ENCODE data around the gene SF3B5.
A peak's percentile ranks its signal among the peaks of the same experiment; 100 is the strongest.
"Not testable (repeated sequence)": the region's sequence is repeated elsewhere in the genome, so short reads cannot be mapped to it uniquely, and the experiment has no call there.

SF3B5 gene

GRCh38 chr6:144104488-144104887 lies 9.1 kb upstream of the SF3B5 start:
- DNase-seq, result no peak

- DNase-seq, result no peak
Observed at GRCh38 chr6:144103026-144103563, 7.7 kb upstream of the SF3B5 start.

- no peak for DNase-seq
Observed at GRCh38 chr6:144098993-144099392, 3.6 kb upstream of the SF3B5 start.

GRCh38 chr6:144094731-144095133 lies 641 bp downstream of the SF3B5 start:
- no peak for DNase-seq

- DNase-seq, result no peak
Observed at GRCh38 chr6:144093658-144094057, 1.7 kb downstream of the SF3B5 start.

- no peak for DNase-seq
Observed at GRCh38 chr6:144093236-144093635, 2.1 kb downstream of the SF3B5 start.

- no peak for DNase-seq
Observed at GRCh38 chr6:144090384-144090783, 5.0 kb downstream of the SF3B5 start.

- DNase-seq, result no peak
Observed at GRCh38 chr6:144087789-144088426, 7.5 kb downstream of the SF3B5 start.

- DNase-seq, result no peak
Observed at GRCh38 chr6:144086959-144087358, 8.4 kb downstream of the SF3B5 start.

GRCh38 chr6:144083172-144083571 lies 12.2 kb downstream of the SF3B5 start:
- DNase-seq, result no peak

- not testable (repeated sequence) for DNase-seq
Observed at GRCh38 chr6:144082412-144082811, 13.0 kb downstream of the SF3B5 start.

- no peak for DNase-seq
Observed at GRCh38 chr6:144077871-144078270, 17.5 kb downstream of the SF3B5 start.

GRCh38 chr6:144075875-144076274 lies 19.5 kb downstream of the SF3B5 start:
- no peak for DNase-seq

GRCh38 chr6:144075187-144075586 lies 20.2 kb downstream of the SF3B5 start:
- no peak for DNase-seq

GRCh38 chr6:144073024-144073423 lies 22.3 kb downstream of the SF3B5 start:
- DNase-seq, result no peak

- no peak for DNase-seq
Observed at GRCh38 chr6:144069506-144069905, 25.9 kb downstream of the SF3B5 start.

GRCh38 chr6:144068794-144069193 lies 26.6 kb downstream of the SF3B5 start:
- no peak for DNase-seq

- no peak for DNase-seq
Observed at GRCh38 chr6:144066741-144067484, 28.5 kb downstream of the SF3B5 start.

- no peak for DNase-seq
Observed at GRCh38 chr6:144066255-144066654, 29.1 kb downstream of the SF3B5 start.

- DNase-seq, result no peak
Observed at GRCh38 chr6:144065213-144065660, 30.1 kb downstream of the SF3B5 start.

GRCh38 chr6:144064402-144065212 lies 30.8 kb downstream of the SF3B5 start:
- no peak for DNase-seq

GRCh38 chr6:144063744-144064401 lies 31.5 kb downstream of the SF3B5 start:
- DNase-seq, result peak; percentile 75

- DNase-seq, result no peak
Observed at GRCh38 chr6:144063246-144063743, 32.1 kb downstream of the SF3B5 start.
